Left cardiac atrium (tissue), 4 donors: Measurements from ENCODE around the gene MGAT2. TPM values are rescaled to one million over a fixed set of nuclear protein-coding genes. Genes with fewer than 3 reads are reported as not detected.
"Not testable (repeated sequence)": the region's sequence is repeated elsewhere in the genome, so short reads cannot be mapped to it uniquely, and the experiment has no call there.

Experiments
- ATAC-seq, 2 donors: fragments of 200-7000 bp; cut with Tn5 transposase; one replicate each; pipeline ENCODE4 v1.9.1; 2020; ENCODE audit warnings: mild to moderate bottlenecking in 2 of 2, moderate library complexity in 2 of 2
- DNase-seq: peaks from one replicate; pipeline ENCODE4 v3.0.0-alpha.2; 2020
- intact Hi-C, 2 donors: fragments of 100-400 bp; cut with DNase I; formaldehyde crosslinking; loops; one replicate each; pipeline versions ENCODE4 v1.14.1 to v1.15.1; 2022 to 2023
- long read RNA-seq: library from polyadenylated mRNA; unstranded; transcript quantifications from one replicate; pipeline ENCODE4 v2.0.0, GENCODE V29; 2021
- total RNA-seq, 2 donors: library from RNA; stranded (reverse); fragmentation: NEBNext Ultra II Directional; extraction: Animal tissue kit (Norgen Biotek cat#: 25700); gene quantifications; one replicate each; pipeline ENCODE4 v1.2.1, GENCODE V29; 2021
- donor health status: DM: no; HTN: yes; CAD: no.
- donor health status: DM: no; HTN: yes; CAD: no; lungs with severe emphysema.
- donor health status: DM: yes; HTN: yes; CAD: no.
- donor health status: Dilated cardiomyopathy.

The MGAT2 gene
- total RNA-seq: 10 to 100 TPM; 16.6 to 24.7 TPM
- long read RNA-seq, transcript MGAT2-201 (1 exons, 2,687 nt): major isoform, 19 of 19 reads
- long read RNA-seq, partial matches to known transcripts: 0 of 19 reads
- long read RNA-seq, other reads (novel, unspliced or antisense): 0 of 19 reads

GRCh38 chr14:49620182-49621113 lies at the start of gene MGAT2, which contains the start of gene RPL36AL:
TSS of gene MGAT2 (plus strand) at chr14:49620799. CDS start at chr14:49621269, 470 bp downstream.
TSS of gene RPL36AL (minus strand) at chr14:49620626. CDS start at chr14:49619104, 1,522 bp downstream.
- ATAC-seq: peak; percentile 99

GRCh38 chr14:49574038-49574437 lies 46.6 kb upstream of the MGAT2 start:
- no peak for DNase-seq
- intact Hi-C loops: no loop called here
- ATAC-seq: no peak

More at GRCh38 chr14:49620182-49621113, at the start of gene MGAT2, which contains the start of gene RPL36AL:
- peak; percentile 98 for DNase-seq
- intact Hi-C loops: no loop called here

DNA sequence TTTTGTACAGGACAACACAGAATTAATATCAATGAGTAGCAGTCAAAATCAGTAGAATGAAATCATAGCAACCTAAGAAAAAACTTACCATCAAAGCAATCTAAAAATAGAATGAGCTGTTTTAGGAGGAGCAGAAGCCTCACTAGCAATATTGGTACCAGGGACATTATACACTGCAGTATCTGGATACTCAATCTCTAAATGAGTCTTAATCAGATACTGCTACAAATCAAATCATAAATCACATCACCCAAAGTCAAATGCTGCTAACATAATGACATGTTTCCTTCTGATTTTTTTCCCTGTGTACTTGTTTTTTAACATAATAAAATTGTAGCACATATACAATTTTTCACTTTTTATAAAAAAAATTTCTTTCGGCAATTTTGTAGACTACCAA lies 42.5 kb upstream of the MGAT2 start:
- no peak for DNase-seq
- intact Hi-C loops: no loop called here

GRCh38 chr14:49579841-49580240 lies 40.8 kb upstream of the MGAT2 start:
- ATAC-seq: no peak
- intact Hi-C loops: no loop called here
- no peak for DNase-seq

More for the DNA sequence above, 42.5 kb upstream of the MGAT2 start:
- no peak for ATAC-seq

DNA sequence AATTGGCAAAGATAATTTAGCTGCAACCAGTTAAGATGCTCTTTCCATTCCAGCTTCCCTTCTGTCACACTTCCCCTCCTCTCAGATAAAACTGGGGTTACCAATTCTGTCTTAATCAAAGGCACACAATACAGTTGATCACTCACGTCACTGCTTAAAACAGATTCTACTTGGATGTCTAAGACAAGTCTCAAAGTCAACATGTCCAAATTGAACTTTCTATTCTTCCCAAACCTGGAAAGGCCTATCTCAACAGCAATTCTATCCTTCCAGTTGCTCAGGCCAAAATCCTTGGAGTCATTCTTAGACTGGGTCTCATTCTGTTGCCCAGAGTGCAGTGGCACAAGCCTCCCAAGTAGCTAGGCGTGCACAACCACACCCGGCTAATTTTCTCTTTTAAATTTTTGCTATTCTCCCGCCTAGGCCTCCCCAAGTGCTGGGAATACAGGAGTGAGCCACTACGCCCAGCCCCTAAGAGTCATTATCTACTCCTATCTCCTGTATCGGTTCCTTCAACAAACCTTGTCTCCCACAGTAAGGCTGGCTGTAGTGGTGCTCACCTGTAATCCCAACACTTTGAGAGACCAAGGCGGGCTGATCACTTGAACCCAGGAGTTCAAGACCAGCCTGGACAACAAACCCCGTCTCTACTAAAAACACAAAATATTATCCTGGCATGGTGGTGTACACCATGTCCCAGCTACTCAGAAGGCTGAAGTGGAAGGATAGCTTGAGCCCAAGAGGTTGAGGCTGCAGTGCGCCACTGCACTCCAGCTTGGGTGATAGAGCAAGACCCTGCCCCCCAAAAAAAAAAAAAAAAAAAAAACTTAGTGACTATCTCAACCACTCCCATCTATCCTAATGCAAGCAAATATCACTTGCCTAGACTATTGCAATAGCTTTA lies 39.1 kb upstream of the MGAT2 start:
- DNase-seq (no peak), ATAC-seq (no peak)
- intact Hi-C loops: no loop called here

- DNase-seq (no peak), ATAC-seq (no peak)
- intact Hi-C loops: no loop called here
Observed at GRCh38 chr14:49582113-49582977, 38.3 kb upstream of the MGAT2 start.

DNA sequence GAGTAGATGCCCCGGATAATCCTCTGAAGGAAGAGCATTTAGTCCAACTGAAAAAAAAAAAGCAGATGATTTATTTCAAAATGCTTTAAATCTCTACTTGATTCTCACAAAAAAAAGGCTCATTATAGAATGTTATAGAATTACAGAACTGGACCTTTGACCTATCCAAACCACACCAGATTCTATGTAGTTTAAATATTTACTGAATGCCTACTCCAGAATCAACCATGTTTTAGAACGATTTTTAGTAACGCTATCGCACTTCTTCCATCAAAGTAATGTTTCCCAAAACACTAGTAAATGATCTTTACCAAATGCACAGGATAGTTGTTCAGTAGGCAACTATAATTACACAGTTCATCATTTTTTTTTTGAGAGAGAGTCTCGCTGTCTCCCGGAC lies 37.0 kb upstream of the MGAT2 start:
- no peak for ATAC-seq
- DNase-seq: no peak
- intact Hi-C loops: no loop called here

DNA sequence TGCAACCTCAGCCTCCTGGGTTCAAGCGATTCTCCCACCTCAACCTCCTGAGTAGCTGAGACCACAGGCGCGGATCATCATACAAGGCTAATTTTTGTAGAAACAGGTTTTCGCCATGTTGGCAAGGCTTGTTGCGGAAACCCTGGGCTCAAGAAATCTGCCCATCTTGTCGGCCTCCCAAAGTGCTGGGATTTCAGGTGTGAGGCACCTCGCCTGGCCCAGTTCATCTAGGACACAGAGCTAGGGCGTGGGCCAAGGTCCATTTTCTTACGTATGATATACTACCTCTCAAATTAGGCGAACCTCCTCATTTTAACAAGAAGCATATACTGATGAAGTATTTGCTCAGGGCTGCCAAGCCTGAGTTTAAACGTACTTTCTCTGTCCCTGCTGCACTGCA lies 36.5 kb upstream of the MGAT2 start:
- no peak for ATAC-seq
- intact Hi-C loops: no loop called here
- DNase-seq: no peak

- intact Hi-C loops, DNase-seq, ATAC-seq: not testable (repeated sequence)
Observed at GRCh38 chr14:49584981-49585640, 35.5 kb upstream of the MGAT2 start.

DNA sequence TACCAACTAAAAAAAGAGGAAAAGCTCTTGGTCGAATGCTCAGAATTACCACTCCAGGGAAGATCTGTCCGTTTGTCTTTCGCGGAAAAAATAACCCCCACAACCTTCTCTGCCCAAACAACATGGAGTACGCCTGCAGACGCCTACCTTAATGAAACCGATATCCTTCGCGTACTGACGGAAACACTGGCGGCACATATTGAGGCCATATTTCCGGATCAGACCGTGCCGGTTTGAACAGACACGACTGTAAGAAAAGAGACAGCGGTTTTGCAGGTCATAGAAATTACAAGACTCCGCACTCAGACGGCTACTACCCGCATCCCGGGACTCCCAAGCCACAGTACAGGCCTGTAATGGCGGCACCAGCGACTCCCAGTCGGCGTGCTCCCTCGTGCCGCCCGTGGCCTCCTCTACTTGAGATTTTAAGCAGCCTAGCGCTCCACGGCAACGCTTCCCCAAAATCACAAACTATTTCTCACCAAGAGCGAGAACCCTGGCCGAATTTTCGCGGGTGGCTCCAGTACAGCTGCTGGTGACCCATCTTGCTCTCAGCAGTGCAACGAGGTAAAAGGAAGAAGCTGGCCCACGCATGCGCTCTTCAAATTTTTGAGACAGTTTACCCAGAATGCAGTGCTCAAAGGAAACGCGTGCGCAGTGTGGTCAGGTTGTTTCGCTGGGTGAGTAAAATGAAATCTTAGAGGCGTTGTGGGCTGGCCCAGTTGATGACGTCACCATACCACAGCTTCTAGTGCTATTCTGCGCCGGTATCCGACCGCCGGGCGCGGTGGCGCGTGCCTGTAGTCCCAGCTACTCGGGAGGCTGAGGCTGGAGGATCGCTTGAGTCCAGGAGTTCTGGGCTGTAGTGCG lies 34.6 kb upstream of the MGAT2 start, which contains the start of gene RPS29:
TSS of gene RPS29 (minus strand) at position 578 of the 870 bp plus-strand sequence. CDS start at position 544, 34 bp downstream.
- intact Hi-C loops: no loop called here
- ATAC-seq: peak; percentile 96 to 99

DNA sequence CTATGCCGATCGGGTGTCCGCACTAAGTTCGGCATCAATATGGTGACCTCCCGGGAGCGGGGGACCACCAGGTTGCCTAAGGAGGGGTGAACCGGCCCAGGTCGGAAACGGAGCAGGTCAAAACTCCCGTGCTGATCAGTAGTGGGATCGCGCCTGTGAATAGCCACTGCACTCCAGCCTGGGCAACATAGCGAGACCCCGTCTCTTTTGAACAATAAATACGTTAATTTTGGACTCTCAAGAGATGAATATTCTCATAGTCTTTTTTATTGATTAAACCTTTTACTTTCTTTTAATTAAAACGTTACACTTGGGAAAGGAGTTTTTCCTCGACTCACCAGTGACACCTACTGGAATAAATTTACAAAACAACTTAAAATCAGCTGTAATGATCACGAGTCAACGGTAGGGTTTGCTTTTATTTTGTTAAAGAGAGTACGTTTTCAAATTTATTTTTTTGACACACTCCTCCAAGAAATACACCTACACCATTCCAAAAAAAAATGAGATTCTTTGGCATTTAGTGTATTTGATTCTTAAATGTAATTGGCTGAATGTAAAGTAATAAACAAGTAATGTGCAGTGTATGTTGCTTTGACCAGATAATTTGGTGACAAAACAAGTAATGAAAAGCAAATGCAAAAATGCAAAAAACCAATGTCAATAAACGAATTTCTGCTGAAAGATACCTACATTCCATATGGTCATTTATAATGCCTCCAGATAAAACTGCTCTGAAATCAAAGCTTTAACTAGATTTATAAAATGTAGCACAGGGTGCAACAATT lies 33.7 kb upstream of the MGAT2 start:
- no peak for DNase-seq
- ATAC-seq: peak; percentile 18 to 36
- intact Hi-C loops: no loop called here

More for the DNA sequence above, 34.6 kb upstream of the MGAT2 start, which contains the start of gene RPS29:
- peak; percentile 99 for DNase-seq

GRCh38 chr14:49589387-49589786 lies 31.2 kb upstream of the MGAT2 start:
- ATAC-seq (no peak), DNase-seq (no peak)
- intact Hi-C loops: no loop called here

- intact Hi-C loops: no loop called here
Observed at GRCh38 chr14:49593016-49593415, 27.6 kb upstream of the MGAT2 start.

DNA sequence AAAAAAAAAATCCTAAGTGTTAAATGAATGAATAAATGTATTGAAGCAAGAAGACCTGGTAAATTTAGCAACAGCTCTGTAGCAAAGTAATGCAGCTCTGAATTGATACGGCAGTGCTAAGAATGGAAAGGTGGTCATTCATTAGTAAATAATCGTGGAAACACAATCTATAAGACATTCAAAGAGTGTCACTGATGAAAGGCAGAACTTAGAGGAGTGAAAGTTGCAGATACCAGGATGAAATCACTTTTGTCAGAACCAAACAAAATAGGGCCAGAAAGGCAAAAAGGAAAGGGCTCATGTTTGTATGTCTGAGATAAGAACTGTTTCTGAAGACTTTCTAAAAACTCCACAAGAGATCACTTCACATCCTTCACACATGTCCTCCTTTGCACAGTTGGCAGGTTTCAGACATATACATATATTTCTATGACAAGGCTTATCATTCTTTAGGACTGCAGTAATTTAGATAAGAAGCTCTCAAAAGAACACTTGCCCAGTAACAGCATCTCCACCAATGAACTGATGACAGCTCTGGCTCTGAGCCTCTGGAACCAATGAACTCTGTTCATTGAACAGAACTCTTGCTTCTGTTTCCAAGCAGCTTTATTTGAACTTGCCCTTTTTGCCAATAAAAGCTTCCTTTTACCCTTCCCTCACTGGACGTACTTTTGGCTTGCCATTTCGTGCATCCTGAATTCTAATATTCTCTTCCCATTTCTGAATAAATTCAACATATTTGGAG lies 26.1 kb upstream of the MGAT2 start:
- DNase-seq (no peak), ATAC-seq (peak; percentile 16 to 18)
- intact Hi-C loops: no loop called here

More at GRCh38 chr14:49593016-49593415, 27.6 kb upstream of the MGAT2 start:
- no peak for DNase-seq
- ATAC-seq: no peak

DNA sequence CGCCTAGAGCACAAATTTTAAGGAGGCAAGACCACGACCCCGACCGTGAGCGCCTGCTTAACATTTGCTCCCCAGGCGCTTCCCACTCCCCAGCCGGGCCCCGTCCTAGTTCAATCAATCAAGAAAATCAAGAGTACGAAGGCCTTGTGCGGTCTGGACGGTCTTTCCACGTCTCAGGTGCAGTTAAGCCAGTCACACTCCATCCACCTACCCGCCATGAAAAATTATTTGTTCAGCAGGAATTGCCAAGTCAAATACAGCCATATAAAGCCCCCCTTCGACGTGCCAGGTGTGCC lies 22.5 kb upstream of the MGAT2 start:
- DNase-seq: no peak
- intact Hi-C loops: no loop called here
- ATAC-seq: peak; percentile 36 to 38
